GM18517 (cell line): ENCODE data around the gene ACAD10.
"Not testable (repeated sequence)": the region's sequence is repeated elsewhere in the genome, so short reads cannot be mapped to it uniquely, and the experiment has no call there.

ENCODE experiments used
- ATAC-seq: cut with Tn5 transposase; IDR thresholded peaks from one replicate; pipeline ENCODE4 v1.9.1; 2021; ENCODE audit warnings: mild to moderate bottlenecking, moderate library complexity; ENCODE audit not compliant: unreplicated experiment

The ACAD10 gene

DNA sequence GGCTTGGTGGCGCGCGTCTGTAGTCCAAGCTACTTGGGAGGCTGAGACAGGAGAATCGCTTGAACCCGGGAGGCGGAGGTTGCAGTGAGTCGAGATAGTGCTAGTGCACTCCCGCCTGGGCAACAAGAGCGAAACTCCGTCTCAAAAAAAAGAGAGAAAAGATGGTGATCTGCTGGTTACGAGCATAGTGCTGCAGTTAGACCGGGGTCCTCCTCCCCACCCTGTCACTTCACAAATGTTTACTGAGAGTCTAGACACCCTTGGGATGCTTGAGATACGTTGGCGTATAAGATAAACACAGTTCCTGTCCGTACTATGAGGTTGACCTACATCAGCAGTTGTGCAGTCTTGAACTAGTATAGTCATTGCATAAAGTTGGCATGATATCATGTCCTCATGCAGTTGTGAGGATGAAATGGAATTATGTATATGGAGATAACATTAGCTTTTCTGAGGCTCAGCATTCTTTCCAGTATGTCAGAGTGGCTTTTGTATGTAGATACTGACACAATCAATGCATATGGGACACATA lies 787 bp downstream of the ACAD10 start:
- no peak for ATAC-seq

GRCh38 chr12:111687255-111687654 lies 1.4 kb downstream of the ACAD10 start:
- ATAC-seq: no peak

GRCh38 chr12:111687952-111688351 lies 2.1 kb downstream of the ACAD10 start:
- ATAC-seq: no peak

DNA sequence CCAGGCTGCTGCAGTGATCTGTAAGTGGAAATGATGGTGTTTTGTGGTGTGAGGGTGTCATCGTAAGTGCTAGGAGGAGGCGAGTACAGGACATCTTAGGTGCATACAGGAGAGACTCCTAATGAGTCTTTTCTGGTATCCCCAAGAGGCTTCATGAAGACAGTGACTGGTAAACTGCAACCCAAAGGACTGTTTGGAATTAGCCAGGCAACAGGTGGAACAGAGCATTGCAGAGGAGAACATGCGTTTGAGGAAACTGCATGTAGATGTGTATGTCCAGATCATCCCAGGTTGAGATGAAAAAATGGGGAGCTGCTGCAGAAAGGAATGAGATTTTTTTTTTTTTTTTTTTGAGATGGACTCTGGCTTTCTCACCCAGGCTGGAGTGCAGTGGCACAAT lies 5.4 kb downstream of the ACAD10 start:
- ATAC-seq: no peak

DNA sequence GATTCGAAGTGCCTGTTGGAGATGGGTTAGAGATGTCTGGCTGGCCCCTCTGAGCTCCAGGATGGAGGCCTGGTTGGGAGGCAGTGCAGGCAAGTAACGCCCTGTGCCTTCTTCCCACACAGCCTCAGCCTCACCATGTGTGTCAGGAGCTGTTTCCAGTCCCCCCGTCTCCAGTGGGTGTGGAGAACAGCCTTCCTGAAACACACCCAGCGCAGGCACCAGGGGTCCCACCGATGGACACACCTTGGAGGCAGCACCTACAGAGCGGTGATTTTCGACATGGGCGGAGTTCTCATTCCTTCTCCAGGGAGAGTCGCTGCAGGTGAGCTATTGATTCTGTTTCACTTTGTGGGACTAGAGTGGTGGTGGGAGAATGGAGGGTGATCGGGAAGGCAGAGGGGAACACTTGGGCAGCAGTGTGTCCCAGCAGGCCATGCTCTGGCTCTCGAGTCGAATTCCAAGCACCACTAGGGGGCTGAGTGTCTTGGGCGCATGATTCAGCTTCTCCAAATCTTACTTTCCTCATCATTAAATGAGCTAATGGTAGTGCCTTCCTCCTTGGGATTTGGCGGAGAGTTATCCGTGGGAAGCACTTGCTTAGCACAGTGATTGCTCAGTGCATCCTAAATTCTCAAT lies 6.8 kb downstream of the ACAD10 start:
- ATAC-seq: no peak

DNA sequence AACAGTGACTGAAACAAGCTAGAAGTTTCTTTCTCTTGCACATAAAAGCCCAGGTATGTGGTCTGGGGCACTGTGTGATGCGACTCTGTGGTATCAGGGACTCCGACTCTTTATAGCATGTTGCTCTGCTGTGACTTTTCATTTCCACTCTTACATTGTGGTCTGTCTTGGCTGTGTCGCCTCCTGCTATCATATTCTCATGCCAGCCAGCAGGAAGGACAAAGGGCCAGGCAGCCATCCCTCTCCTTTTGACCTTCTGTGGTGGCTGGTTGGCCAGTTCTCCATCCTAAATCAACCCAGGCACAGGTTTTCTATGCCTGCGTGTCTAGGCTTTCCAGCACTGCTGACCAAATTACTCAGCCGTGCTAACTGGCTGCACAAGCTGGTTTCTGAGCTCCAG lies 8.0 kb downstream of the ACAD10 start:
- ATAC-seq: no peak

GRCh38 chr12:111699962-111700361 lies 14.1 kb downstream of the ACAD10 start:
- ATAC-seq: no peak

- no peak for ATAC-seq
Measured at GRCh38 chr12:111705672-111706071, 19.8 kb downstream of the ACAD10 start.

GRCh38 chr12:111706145-111706544 lies 20.3 kb downstream of the ACAD10 start:
- ATAC-seq: no peak

GRCh38 chr12:111715279-111715678 lies 29.4 kb downstream of the ACAD10 start:
- ATAC-seq: no peak

- ATAC-seq: not testable (repeated sequence)
Measured at GRCh38 chr12:111719316-111719715, 33.5 kb downstream of the ACAD10 start.

- ATAC-seq: no peak
Measured at GRCh38 chr12:111720457-111720856, 34.6 kb downstream of the ACAD10 start.

DNA sequence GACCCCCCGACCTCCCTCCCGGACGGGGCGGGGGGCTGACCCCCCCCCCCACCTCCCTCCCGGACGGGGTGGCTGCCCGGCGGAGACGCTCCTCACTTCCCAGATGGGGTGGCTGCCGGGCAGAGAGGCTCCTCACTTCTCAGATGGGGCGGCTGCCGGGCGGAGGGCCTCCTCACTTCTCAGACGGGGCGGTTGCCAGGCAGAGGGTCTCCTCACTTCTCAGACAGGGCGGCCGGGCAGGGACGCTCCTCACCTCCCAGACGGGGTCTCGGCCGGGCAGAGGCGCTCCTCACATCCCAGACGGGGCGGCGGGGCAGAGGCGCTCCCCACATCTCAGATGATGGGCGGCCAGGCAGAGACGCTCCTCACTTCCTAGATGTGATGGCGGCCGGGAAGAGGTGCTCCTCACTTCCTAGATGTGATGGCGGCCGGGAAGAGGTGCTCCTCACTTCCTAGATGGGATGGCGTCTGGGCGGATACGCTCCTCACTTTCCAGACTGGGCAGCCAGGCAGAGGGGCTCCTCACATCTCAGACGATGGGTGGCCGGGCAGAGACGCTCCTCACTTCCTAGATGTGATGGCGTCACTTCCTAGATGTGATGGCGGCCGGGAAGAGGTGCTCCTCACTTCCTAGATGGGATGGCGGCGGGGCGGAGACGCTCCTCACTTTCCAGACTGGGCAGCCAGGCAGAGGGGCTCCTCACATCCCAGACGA lies 38.0 kb downstream of the ACAD10 start:
- ATAC-seq: not testable (repeated sequence)

DNA sequence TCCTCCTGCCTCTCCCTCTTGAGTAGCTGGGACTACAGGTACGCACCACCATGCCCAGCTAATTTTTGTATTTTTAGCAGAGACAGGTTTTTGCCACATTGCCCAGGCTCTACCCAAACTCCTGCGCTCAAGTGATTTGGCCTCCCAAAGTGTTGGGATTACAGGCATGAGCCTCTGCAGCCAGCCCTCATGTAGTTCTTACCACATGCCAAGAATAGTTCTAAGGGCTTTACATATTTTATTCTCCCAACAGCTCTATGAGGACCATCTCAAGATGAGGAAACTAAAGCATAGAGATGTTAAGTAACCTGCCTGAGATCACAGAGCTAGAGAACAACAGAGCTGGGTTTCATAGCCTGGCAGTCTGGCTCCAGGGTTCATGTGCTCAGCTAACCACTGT lies 42.9 kb downstream of the ACAD10 start:
- ATAC-seq: no peak

DNA sequence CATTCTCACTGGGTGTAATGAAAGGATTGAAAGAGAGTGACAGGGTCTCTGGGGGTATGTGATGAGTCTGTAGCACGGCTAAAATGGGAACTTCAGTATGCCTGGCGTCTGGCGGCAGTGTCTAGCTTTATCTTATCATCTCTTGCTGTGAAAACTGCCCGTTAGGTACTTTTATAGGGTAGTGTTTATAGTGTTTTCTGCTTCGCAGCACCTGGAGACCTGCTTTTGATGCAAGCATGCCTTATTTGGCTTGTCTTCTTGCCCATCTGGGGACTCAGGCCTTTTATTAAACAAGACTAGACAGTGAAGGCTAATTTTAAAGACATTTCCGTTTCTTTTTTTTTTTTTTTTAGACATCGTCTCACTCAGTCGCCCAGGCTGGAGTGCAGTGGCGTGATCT lies 44.6 kb downstream of the ACAD10 start:
- no peak for ATAC-seq

DNA sequence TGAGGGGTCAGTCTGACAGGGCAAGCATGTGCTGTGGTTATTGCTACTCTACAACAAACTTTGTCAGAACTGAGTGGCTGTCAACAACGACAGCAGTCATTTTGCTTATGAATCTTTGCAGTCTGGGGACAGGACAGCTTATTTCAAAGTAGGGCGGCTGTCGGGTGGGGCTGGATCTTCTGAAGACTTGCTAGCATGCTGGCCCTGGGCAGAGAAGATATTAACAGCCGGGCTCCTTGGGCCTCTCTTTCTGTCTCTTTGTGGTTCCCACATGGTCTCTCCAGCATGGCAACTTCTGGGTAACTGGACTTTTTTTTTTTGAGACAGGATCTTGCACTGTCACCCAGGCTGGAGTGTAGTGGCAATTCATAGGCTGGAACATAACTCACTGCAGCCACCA lies 46.9 kb downstream of the ACAD10 start:
- ATAC-seq: no peak

DNA sequence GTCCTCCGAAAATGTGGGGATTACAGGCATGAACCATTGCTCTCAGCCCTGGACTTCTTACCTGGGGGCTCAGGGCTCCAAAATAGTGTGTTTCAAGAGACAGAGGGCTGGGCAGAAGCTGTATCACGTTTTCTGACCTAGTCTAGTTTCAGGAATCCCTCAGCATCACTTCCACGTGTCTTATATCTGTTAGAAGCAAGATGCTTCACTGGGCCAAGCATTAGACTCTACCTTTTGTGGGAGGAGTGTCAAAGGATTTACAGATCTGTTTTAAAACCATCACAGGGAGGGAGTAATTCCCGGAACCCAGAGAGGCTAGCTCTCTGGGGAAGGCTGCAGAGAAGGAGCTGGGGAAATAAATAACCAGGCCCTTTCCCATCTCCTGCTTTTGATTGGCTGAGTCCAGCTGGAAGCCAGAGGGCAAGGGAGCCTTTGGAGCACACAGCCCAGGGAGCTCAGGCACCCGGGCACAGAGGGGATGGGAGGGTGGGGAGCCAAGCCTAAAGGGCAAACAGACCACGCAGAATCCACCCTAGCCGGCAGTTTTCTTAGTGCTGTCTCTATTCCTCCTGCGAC lies 47.6 kb downstream of the ACAD10 start:
- ATAC-seq: no peak

DNA sequence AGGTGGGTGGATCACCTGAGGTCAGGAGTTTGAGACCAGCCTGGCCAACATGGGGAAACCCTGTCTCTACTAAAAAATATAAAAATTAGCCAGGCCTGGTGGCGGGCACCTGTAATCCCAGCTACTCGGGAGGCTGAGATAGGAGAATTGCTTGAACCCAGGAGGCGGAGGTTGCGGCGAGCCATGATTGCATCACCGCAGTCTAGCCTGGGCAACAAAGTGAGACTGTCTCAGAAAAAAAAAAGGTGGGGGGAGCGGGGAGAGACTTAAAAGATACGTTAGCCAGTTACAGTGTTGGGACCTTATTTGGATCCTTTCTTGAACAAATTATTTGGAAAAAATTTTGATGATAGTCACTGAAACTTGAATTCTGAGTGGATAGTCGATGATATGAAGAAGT lies 53.7 kb downstream of the ACAD10 start:
- not testable (repeated sequence) for ATAC-seq

- no peak for ATAC-seq
Measured at GRCh38 chr12:111741235-111741812, 55.5 kb downstream of the ACAD10 start.

DNA sequence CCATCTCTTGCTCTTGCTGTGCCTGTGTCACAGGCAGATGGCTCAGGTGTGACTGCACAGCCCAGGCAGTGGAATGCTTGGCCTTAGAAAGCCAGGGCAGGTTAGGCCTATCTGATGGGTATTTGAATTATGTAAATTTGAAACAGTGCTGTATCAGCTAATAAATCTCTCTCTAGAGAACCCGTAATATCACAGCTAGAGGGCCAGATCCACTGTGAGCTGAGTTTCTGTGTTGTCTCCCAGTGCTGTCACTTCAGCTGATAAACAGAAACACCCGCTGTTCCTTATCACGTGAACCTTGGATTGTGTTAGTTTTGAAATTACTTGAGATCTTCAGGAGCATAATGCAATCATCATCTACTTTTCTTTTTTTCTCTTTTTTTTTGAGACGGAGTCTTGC lies 59.4 kb downstream of the ACAD10 start:
- ATAC-seq: no peak

GRCh38 chr12:111747333-111747732 lies 61.5 kb downstream of the ACAD10 start:
- ATAC-seq: no peak
